Pulmonary artery endothelial cell (primary cell): Measurements from ENCODE around the gene KLK8. TPM values are rescaled to one million over a fixed set of nuclear protein-coding genes. Genes with fewer than 3 reads are reported as not detected.
"Not testable (repeated sequence)": the region's sequence is repeated elsewhere in the genome, so short reads cannot be mapped to it uniquely, and the experiment has no call there.

ENCODE experiments used
- DNase-seq: peaks from one replicate; pipeline ENCODE4 v3.0.0-alpha.2; 2011; ENCODE audit warnings: low read depth, low spot score
- total RNA-seq: library from RNA; depleted of rRNA; stranded (reverse); fragments of >200 nt; gene quantifications from 2 replicates; pipeline ENCODE4 v1.2.3, GENCODE V29; 2014

The KLK8 gene
- total RNA-seq, 1 donor from 2014 or later: not detected

DNA sequence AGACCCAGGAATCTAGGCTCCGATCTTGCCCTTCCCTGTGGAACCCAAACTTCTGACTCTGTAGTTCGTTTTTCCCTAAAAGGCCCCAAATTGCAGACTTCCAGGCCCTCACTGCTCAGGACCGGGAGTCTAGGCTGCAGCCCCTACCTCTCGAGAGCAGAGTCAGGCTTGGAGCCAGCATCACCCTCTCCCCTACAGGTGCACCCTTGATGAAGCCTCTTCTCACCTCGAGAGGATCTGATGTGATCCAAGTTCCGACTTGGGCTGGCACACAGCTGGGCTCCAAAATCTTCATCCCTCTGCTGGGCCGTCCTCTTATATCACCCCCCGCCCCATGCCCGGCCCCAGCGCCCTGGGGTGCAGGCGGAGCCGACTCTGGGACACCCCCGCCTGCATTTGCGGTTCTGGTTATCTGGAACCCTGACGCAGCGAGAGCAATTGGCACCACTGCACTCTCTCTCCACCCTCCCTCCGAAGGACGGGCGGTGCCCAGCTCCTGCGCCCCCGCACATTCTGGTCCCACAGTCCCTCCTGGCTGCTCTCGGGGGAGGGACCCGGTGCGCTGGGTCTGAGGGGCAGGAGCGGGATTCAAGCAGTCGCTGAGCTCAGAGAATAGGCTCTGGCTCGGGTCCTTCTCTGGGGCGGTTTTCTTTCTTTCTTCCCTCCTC is 17.6 kb downstream of the KLK8 start, which contains the start of gene KLK7:
KLK7 (minus strand) TSS at position 293 of the 668 bp plus-strand sequence. CDS start 1,518 bp downstream, outside the sequence.
- DNase-seq: no peak

DNA sequence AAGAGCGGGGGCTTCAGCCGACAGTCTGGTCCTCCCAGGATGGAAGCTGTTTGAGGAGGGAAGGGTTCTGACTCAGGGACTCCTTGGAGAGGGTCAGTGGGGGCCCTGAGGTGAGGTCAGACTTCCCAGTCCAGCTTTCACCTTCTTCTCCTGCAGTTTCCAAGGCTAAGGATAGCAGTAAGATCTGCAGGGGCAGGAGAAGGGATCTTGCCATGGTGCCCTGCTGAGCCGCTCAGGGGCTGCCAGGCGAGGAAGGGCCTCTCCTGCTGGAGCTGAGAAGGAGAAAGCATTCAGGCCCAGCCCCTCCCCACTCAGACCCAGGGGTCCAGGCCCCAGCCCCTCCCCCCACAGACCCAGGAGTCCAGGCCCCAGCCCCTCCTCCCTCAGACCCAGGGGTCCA is 19.2 kb downstream of the KLK8 start:
- no peak for DNase-seq

- no peak for DNase-seq
Measured at GRCh38 chr19:50981587-50982146, 19.7 kb downstream of the KLK8 start.

DNA sequence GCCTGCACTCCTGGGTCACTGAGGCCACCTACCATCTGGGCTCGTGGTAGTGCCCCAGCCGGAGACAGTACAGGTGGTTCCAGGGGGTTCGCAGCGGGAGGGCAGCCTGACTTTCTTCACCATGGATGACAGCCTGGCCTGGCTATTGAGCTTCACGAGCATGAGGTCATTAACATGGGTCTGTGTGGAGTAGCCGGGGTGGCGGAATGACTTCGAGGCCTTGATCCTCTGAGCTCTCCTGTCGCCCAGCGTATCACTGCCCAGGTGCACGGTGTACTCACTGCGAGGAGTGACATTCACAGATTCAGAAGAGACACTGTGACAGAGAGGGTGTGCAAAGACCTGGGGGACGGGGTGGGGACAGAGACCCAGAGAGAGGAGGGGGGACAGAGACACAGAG is 21.2 kb downstream of the KLK8 start:
- no peak for DNase-seq

DNA sequence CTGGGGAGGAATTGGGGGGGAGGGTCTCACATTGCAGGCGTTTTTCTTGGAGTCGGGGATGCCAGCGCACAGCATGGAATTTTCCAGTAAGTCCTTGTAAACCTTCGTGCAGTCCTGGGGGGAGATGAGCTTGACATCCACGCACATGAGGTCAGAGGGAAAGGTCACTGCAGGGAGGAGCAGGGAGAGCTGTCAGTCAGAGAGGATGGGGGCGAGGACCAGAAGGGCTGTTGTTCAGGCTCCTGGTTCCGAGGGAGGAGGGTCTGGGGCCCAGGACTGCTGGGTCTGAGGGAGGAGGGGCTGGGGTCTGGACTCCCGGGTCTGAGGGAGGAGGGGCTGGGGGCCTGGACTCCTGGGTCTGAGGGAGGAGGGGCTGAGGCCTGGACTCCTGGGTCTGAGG is 21.6 kb downstream of the KLK8 start:
- DNase-seq: no peak

- DNase-seq: no peak
Measured at GRCh38 chr19:50978772-50979390, 22.5 kb downstream of the KLK8 start.

DNA sequence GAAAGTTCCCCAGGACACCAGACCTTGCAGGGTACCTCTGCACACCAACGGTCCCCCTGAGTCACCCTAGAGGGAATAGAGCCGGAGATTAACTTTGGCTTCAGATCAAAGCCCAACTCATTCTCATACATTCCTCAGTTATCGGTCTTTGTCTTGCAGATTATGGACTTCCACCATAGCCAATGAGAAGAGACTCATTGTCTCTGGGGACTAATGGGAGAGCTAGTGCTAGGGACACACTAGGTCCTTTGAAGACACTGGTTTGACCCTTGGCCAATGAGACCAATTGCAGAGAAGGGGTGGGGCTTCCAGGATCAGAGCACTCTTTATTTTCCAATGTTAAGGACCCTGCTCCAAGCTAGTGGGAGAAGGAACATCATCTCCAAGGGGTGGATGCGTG is 23.8 kb downstream of the KLK8 start:
- DNase-seq: no peak

GRCh38 chr19:50975766-50976165 is 25.6 kb downstream of the KLK8 start:
- no peak for DNase-seq

DNA sequence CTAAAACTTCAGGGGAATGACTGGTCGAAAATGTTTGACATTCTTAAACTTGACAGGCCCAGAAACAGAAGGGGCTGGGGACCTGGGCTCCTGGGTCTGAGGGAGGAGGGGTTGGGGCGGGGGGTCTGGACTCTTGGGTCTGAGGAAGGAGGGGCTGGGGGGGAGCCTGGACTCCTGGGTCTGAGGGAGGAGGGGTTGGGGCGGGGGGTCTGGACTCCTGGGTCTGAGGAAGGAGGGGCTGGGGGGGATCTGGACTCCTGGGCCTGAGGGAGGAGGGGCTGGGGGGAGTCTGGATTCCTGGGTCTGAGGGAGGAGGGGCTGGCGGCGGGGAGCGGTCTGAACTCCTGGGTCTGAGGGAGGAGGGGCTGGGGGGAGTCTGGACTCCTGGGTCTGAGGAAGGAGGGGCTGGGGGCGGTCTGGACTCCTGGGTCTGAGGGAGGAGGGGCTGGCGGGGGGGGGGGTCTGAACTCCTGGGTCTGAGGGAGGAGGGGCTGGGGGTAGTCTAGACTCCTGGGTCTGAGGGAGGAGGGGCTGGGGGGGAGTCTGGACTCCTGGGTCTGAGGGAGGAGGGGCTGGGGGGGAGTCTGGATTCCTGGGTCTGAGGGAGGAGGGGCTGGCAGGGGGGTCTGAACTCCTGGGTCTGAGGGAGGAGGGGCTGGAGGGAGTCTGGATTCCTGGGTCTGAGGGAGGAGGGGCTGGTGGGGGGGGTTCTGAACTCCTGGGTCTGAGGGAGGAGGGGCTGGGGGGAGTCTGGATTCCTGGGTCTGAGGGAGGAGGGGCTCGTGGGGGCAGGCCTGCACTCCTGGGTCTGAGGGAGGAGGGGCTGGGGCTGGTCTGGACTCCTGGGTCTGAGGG is 26.5 kb downstream of the KLK8 start:
- no peak for DNase-seq

GRCh38 chr19:50972795-50973376 is 28.5 kb downstream of the KLK8 start:
- no peak for DNase-seq

DNA sequence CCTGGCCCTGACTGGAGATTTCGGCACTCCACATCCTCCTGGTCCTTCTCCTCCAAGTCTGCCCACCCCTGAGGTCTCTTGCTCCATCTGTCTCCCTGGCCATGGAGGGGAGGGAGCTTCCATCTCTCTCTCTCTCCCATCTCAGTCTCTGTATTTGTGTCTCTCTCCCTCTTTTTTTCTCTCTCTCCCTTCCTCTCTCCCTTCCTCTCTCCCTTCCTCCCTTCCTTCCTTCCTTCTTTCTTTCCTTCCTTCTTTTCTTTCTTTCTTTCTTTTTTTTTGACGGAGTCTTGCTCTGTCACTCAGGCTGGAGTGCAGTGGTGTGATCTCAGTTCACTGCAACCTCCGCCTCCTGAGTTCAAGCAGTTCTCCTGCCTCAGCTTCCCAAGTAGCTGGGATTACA is 31.6 kb downstream of the KLK8 start:
- DNase-seq: not testable (repeated sequence)

DNA sequence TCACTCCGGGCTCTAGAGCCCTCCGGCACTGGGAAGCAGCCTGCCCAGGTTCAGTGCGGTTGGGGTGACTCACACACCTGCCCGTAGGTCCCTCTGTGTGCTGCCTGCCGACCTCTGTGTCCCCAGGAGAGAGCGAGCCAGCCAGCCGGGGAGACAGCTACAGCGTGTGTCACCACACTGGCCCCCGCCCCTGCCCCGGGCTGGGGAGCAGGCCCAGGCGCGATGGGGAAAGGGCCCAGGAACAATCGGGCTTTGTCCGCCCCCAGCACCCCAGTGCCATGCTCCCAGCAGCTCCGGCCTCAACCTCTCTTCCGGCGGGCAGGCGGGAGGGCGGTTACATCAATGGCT is 32.0 kb downstream of the KLK8 start, which contains the start of gene KLK6:
KLK6 (minus strand) TSS at position 179 of the 348 bp plus-strand sequence. CDS start 1,487 bp downstream, outside the sequence.
- DNase-seq: no peak

DNA sequence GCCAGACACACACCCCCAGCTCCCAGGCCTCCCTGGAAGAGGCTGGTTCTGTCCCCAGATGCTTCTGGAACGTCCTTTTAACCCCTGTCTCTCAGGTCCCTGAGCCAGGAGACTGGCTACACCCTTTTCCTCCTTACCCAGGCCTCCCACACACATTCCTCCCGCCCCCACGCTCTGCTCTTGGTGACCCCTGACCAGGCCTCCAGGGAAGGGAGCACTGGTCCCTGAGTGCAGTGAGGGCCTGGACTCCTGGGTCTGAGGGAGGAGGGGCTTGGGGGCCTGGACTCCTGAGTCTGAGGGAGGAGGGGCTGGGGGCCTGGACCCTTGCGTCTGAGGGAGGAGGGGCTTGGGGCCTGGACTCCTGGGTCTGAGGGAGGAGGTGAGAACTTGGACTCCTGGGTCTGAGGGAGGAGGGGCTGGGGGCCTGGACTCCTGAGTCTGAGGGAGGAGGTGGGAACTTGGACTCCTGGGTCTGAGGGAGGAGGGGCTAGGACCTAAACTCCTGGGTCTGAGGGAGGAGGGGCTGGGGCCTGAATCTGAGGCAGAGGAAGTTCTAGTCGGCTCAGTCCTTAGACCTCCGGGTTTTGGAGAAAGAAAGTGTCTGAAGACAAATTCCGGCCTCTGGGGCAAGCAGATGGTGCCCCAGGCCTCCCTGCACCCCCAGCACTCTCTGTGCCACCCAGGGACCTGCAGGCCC is 32.5 kb downstream of the KLK8 start:
- DNase-seq: no peak

DNA sequence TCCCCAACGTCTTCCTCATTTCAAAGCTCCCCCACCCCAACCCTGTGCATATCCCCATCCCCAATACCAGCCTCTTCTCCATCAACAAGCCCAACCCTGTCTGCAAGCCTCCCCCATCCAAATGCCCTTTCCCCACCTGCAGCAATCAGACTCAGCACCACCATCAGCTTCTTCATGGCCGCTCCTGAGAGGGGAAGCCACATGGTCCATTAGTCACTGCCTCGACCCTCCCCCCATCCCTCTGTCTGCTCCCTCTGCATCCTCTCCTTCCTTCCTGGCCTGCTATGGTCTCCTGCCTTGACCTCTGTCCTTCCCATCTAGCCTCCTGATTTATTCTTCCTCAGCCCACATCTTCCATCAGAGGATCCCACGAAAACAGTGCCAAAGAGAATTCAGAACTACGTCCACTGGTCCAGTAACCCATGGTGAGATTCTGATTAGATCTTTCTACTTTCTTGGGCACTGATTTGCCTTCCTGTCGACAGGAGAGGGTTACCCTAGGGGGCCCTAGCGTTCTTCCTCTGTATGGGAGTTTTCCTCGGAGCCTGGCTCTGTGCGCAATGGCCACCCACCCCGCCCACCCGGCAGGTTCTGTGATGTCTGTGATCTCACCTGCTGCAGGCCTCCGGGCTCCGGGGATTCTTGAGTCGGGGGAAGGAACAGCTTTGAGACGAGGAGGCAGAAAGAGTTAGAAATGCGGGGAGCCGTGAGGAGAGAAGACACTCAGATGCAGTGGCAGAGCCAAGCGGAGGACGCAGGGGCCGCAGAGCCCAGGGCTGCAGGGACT is 33.3 kb downstream of the KLK8 start:
- no peak for DNase-seq

- DNase-seq: no peak
Measured at GRCh38 chr19:50964266-50964665, 37.1 kb downstream of the KLK8 start.

GRCh38 chr19:50963381-50963780 is 38.0 kb downstream of the KLK8 start:
- DNase-seq: no peak

GRCh38 chr19:50962245-50962644 is 39.2 kb downstream of the KLK8 start:
- DNase-seq: no peak

DNA sequence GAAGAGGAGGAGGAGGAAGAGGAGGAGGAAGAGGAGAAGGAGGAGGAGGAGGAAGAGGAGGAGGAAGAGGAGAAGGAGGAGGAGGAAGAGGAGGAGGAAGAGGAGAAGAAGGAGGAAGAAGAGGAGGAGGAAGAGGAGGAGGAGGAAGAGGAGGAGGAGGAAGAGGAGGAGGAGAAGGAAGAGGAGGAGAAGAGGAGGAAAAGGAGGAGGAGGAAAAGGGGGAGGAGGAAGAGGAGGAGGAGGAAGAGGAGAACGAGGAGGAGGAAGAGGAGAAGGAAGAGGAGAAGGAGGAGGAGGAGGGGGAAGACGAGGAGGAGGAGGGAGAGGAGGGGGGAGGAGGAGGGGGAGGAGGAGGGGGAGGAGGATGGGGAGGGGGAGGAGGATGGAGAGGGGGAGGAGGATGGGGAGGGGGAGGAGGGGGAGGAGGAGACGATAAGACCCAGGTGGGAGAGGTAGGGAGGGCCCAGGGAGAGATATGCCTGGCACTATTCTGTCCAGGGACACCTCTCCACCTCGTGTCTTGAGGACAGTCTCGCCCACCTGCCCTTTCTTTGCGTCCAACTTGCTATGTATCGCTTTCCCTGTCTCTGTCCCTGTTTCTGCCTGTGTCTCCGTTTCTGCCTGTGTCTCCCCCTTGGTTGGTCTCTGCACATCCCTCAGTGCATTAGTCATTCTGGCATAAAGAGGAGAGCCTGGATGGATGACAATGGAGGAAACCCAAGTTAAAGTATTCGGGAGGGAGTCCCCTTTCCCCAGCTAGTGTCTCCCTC is 41.5 kb downstream of the KLK8 start:
- no peak for DNase-seq

- no peak for DNase-seq
Measured at GRCh38 chr19:50957587-50957986, 43.8 kb downstream of the KLK8 start.
